Stimulated activated naive CD8-positive, alpha-beta T cell treated with anti-CD3 and anti-CD28 coated beads, Interleukin-15, Interleukin-2, amounts not matched to agents 100 ng/mL and 50 ng/mL, for 24 hours (primary cell): ENCODE data around the gene RBM19.
"Not testable (repeated sequence)": the region's sequence is repeated elsewhere in the genome, so short reads cannot be mapped to it uniquely, and the experiment has no call there.

Source experiments
- H3K27ac Mint-ChIP-seq: one replicate; pipeline ENCODE4 v1.8.0; 2021; ENCODE audit warnings: mild to moderate bottlenecking, mixed read lengths
- H3K27me3 Mint-ChIP-seq: one replicate; pipeline ENCODE4 v1.8.0; 2021; ENCODE audit warnings: mixed read lengths
- H3K36me3 Mint-ChIP-seq: one replicate; pipeline ENCODE4 v1.8.0; 2021; ENCODE audit warnings: low read depth, mixed read lengths
- H3K4me1 Mint-ChIP-seq: one replicate; pipeline ENCODE4 v1.8.0; 2021; ENCODE audit warnings: low read depth, mixed read lengths
- H3K4me3 Mint-ChIP-seq: one replicate; pipeline ENCODE4 v1.8.0; 2021; ENCODE audit warnings: mild to moderate bottlenecking, mixed read lengths
- H3K9me3 Mint-ChIP-seq: one replicate; pipeline ENCODE4 v1.8.0; 2021; ENCODE audit warnings: mixed read lengths

The RBM19 gene

GRCh38 chr12:113996026-113996425, 29.9 kb upstream of the RBM19 start:
- H3K4me1 Mint-ChIP-seq: no peaks in the 10 kb centered on the region
- peaks cover 21% of the 10 kb centered on the region for H3K27me3 Mint-ChIP-seq

DNA sequence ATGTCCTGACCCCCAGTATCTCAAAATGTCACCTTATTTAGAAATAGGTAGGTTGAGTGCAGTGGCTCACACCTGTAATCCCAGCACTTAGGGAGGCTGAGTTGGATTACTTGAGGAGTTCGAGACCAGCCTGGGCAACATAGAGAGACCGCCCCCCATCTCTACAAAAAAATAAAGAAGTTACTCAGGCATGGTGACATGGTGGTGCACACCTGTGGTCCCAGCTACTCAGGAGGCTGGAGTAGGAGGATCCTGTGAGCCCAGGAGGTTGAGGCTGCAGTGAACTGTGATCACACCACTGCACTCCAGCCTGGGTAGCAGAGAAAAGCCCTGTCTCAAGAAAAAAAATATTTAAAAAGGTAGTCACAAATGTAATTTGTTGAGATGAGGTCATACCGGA, 27.9 kb upstream of the RBM19 start:
- Mint-ChIP-seq H3K27me3 (peaks cover 29% of the 10 kb centered on the region), H3K4me3 (no peak overlapping the region), H3K4me1 (no peaks in the 10 kb centered on the region), H3K9me3 (no peaks in the 10 kb centered on the region), H3K36me3 (no peaks in the 10 kb centered on the region), H3K27ac (no peak overlapping the region)

More at GRCh38 chr12:113996026-113996425, 29.9 kb upstream of the RBM19 start:
- H3K4me3 Mint-ChIP-seq: no peak overlapping the region
- H3K27ac Mint-ChIP-seq: no peak overlapping the region
- H3K36me3 Mint-ChIP-seq: no peaks in the 10 kb centered on the region
- H3K9me3 Mint-ChIP-seq: no peaks in the 10 kb centered on the region

- not testable (repeated sequence) for H3K4me1 Mint-ChIP-seq, H3K27ac Mint-ChIP-seq, H3K4me3 Mint-ChIP-seq, H3K36me3 Mint-ChIP-seq, H3K9me3 Mint-ChIP-seq
- H3K27me3 Mint-ChIP-seq: peaks cover 32% of the 10 kb centered on the region
Observed at GRCh38 chr12:113992751-113993150, 26.6 kb upstream of the RBM19 start.

DNA sequence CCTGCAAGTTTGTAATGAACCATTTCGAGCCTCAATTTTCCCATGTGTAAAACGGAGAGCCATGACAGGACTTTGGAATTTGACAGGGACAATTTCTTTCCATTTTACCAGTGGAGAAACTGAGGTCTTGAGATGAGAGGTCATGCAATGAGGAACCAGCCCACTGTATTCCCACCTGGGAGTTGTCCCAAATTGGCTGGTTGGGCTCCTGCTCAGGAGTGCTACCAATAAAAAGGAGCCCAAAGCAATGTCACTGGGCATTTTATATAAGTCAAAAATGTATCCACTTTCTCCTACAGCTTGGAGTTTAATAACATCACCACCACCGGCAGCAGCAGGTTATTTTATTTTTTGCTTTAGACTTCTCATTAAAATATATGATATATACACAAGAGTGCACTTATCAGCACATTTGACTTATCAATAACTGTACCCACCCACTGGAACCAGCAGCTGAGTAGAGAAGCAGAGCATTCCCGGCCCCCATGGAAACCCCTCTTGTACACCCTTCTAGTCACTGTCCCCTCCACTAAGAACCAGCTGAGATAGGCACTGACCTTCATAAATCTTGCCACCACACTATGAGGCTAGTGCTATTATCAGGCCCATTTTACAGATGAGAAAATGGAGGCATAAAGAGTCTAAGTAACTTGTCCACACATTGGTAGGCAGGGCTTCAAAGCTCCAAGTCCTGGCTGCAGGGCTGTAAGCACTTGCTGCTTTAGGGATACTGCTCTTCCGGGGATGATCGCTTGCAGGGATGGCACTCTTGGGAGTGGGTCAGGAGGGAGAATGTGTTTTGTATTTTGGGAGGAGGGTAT, 25.3 kb upstream of the RBM19 start:
- no peak overlapping the region for H3K27ac Mint-ChIP-seq
- H3K27me3 Mint-ChIP-seq: peaks cover 38% of the 10 kb centered on the region
- H3K9me3 Mint-ChIP-seq: no peaks in the 10 kb centered on the region
- no peaks in the 10 kb centered on the region for H3K4me1 Mint-ChIP-seq
- no peak overlapping the region for H3K4me3 Mint-ChIP-seq
- H3K36me3 Mint-ChIP-seq: no peaks in the 10 kb centered on the region

DNA sequence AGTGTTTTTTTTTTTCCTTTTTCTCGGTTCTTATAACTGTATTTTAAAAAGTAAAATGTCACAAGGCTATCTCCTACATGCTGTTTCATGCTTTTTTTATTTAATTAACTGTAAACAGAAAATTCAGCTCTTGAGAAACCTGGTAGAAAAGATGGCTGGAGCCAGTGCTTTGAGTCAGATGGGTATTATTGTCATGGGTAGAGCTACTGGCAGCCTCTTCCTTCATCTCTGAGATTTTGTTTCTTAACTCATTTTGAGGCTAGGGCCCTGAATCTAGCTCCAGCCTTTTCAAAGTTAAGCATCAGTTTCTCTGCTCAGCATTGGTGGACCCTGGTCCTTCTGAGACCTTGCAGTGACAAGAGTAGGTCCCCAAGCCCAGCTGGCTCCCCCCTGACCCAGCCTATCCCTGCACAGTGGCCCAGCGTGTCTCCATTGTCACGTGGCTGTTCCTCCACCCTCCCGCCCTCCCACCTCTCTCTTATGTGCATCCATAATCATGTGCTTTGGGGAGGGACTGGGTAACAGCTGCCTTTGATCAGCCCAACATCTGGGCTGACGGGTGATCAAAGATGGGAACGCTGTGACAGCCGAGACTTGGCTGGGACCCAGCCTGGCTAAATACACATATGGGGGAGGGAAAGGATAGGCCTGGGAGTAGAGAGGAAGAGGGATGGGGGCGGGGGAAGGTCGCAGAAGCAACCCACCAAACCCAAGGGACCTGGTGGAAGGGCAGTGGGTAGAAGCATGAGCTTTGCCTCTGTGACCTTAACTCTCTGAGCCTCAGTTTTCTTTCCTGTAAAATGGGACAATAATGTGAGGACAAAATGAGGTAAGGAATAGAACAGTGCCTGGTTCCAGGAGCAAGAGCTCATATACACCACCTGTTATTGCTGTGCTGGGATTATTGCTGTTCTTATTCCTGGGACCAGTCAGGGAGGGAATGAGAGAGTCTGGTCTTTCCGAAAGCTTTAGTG, 24.4 kb upstream of the RBM19 start:
- peaks cover 33% of the 10 kb centered on the region for H3K27me3 Mint-ChIP-seq
- H3K4me1 Mint-ChIP-seq: no peaks in the 10 kb centered on the region
- no peaks in the 10 kb centered on the region for H3K36me3 Mint-ChIP-seq
- H3K9me3 Mint-ChIP-seq: no peaks in the 10 kb centered on the region
- no peak overlapping the region for H3K27ac Mint-ChIP-seq
- no peak overlapping the region for H3K4me3 Mint-ChIP-seq

GRCh38 chr12:113988976-113989375, 22.9 kb upstream of the RBM19 start:
- Mint-ChIP-seq H3K4me3 (no peak overlapping the region), H3K36me3 (no peaks in the 10 kb centered on the region), H3K27me3 (peaks cover 31% of the 10 kb centered on the region)

DNA sequence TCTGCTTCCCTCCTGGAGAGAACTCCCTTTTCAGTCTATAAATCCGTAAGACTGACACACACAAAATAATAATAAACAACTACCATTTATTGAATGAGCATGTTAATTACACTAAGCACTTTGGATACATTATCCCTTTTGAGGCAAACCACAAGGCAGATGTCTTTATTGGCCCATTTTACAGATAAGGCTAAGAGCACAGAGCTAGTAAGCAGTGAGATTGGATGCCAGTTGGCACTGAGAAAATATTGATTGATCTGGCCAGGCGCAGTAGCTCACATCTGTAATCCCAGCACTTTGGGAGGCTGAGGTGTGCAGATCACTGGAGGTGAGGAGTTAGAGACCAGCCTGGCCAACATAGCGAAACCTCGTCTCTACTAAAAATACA, 21.9 kb upstream of the RBM19 start:
- Mint-ChIP-seq H3K36me3 (no peaks in the 10 kb centered on the region), H3K27me3 (peaks cover 33% of the 10 kb centered on the region), H3K9me3 (no peaks in the 10 kb centered on the region), H3K4me3 (no peak overlapping the region), H3K27ac (no peak overlapping the region), H3K4me1 (no peaks in the 10 kb centered on the region)

More at GRCh38 chr12:113988976-113989375, 22.9 kb upstream of the RBM19 start:
- Mint-ChIP-seq H3K9me3 (no peaks in the 10 kb centered on the region), H3K27ac (no peak overlapping the region), H3K4me1 (no peaks in the 10 kb centered on the region)

DNA sequence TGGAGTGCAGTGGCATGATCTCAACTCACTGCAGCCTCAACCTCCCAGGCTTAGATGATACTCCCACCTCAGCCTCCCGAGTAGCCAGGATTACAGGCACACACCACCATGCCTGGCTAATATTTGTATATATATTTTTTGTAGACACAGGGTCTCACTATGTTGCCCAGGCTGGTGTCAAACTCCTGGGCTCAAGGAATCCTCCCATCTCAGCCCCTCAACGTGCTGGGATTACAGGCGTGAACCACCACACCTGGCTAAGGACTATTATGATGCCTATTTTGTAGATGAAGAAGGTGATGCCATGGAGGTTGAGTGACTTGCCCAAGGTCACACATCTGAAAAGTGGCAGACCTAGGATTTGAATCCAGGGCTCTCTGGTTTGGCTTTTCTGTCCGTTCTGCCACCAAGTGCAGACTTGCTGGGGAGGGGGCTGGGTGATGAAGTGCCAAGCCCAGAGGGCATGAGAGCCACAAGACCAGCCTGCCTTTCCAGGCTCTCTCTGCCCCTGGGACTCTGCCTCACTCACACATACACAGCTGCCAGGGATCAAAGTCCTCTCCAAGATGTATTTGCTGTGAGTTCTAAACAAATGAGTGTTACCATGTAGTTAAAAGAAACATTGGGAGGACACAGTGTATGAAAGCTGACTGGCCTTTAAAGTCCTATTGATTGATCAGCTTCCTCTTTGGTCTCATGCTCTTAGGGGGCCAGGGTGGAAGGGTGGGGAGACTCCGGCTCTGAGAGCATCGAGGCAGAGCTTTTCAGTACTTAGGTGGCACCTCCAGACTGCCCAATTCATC, 21.3 kb upstream of the RBM19 start:
- peaks cover 33% of the 10 kb centered on the region for H3K27me3 Mint-ChIP-seq
- no peaks in the 10 kb centered on the region for H3K9me3 Mint-ChIP-seq
- no peak overlapping the region for H3K27ac Mint-ChIP-seq
- H3K36me3 Mint-ChIP-seq: no peaks in the 10 kb centered on the region
- H3K4me3 Mint-ChIP-seq: no peak overlapping the region
- no peaks in the 10 kb centered on the region for H3K4me1 Mint-ChIP-seq

DNA sequence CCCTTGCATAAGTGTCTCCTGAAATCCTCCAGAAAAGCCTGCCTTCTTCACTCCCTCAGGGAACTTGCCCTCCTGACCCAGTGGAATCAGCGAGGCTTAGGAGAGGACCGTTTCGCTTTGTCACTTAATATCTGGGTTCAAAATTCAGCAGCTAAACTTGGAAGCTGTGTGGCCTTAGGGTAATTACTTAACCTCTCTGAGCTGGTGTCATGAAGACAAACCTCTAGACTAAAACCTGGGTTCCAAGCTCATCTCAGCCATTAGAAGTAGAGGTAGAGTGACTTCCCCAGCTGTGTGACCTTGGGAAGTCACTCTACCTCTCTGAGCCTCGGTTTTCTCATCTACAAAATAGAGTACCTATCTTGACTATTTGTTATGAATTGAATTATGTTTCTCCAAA, 18.3 kb upstream of the RBM19 start:
- H3K36me3 Mint-ChIP-seq: no peaks in the 10 kb centered on the region
- H3K27ac Mint-ChIP-seq: no peak overlapping the region
- H3K4me3 Mint-ChIP-seq: no peak overlapping the region
- no peaks in the 10 kb centered on the region for H3K4me1 Mint-ChIP-seq
- H3K9me3 Mint-ChIP-seq: no peaks in the 10 kb centered on the region
- peaks cover 25% of the 10 kb centered on the region for H3K27me3 Mint-ChIP-seq

DNA sequence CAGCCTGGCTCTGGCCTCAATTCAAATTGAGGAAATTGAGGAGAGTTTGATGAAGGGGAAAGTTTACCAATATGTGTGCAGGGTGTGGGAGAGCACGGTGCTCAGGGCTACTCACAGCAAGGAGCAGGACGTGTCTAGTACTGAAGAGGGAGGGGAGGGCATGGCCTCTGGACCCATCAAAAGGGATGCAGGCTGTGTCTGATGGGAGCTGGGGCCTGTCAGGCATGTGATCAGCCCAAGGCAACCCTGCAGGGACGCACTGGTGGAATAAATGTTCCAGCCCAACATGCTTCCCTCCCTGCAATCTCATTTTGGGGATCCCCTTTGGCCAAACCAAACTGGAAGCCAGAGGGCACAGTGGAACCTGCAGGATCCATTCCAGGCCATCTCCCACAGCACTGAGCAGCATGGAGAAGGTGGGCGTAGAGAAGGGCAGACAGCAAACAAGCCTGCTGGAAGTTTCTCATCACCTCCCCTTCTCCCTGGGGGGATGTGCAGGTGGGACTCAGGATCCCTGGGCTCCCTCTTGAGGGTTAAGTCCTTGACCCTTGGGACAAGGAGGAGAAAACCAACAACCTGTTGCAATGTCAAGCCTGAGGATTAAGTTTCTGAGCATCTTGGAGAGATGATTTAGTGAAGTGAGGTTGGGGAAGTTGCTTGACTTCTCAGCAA, 17.8 kb upstream of the RBM19 start:
- no peak overlapping the region for H3K4me3 Mint-ChIP-seq
- no peak overlapping the region for H3K27ac Mint-ChIP-seq
- peaks cover 24% of the 10 kb centered on the region for H3K27me3 Mint-ChIP-seq
- no peaks in the 10 kb centered on the region for H3K36me3 Mint-ChIP-seq
- H3K9me3 Mint-ChIP-seq: no peaks in the 10 kb centered on the region
- H3K4me1 Mint-ChIP-seq: no peaks in the 10 kb centered on the region

- no peaks in the 10 kb centered on the region for H3K36me3 Mint-ChIP-seq
- no peak overlapping the region for H3K27ac Mint-ChIP-seq
- H3K27me3 Mint-ChIP-seq: peaks cover 24% of the 10 kb centered on the region
- H3K4me3 Mint-ChIP-seq: no peak overlapping the region
- H3K4me1 Mint-ChIP-seq: no peaks in the 10 kb centered on the region
- no peaks in the 10 kb centered on the region for H3K9me3 Mint-ChIP-seq
Observed at GRCh38 chr12:113983265-113983664, 17.1 kb upstream of the RBM19 start.

DNA sequence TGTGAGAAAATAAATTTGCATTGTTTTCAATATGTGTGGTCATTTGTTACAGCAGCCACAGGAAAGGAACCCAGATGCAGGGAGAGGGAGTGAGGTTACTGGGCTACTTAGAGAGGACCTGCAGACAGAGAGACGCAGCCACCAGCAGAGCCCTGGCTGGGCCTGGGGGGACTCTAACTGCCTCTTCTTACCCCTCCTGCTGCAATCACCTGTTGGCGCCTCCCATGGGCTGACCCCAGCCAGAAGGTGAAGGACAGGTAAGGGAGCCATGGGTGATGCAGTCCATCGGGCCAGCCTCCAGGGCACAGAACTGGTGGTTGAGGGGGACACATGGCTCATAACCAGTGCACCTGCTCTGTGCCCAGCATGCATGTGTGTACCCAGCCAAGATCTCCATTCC, 15.8 kb upstream of the RBM19 start:
- Mint-ChIP-seq H3K27ac (no peak overlapping the region), H3K36me3 (no peaks in the 10 kb centered on the region), H3K4me3 (no peak overlapping the region), H3K9me3 (no peaks in the 10 kb centered on the region), H3K4me1 (no peaks in the 10 kb centered on the region), H3K27me3 (peaks cover 24% of the 10 kb centered on the region)

DNA sequence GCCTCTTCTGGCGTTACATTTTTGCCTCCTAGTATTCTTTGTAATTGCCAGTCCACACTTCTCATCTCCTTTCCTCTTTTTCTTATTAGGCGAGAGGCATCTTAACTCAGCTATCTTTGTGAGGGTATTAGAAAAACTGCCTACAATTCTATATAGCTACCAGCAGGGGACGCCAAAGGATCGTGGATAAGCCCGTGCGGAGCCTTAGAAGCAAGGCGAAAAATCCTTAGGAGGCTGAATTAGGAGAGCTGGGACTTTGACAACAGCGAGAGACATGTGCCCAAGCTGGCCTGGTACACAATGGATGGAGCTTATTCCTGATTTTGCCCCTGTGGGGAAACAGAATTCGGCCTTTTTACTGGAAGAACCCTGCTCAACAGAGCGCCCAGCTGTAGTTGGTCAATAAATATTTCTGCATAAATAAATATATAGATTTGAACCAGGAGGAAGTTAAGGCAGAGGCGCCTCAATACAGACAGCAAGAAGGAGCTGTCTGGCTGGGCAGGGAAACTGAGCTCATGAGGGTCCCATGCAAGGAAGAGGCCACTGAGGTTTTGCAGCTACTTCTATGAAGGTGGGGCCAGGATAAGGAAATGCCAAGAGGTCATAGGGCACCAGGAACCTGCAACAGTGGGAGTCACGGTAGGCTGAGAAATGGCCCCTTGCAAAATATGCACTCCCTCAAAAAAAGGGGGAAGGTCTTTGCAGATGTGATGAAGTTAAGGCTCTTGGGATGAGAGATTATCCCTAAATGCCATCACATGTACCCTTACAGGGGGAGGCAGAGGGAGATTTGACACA, 14.6 kb upstream of the RBM19 start:
- no peaks in the 10 kb centered on the region for H3K9me3 Mint-ChIP-seq
- no peaks in the 10 kb centered on the region for H3K36me3 Mint-ChIP-seq
- H3K27me3 Mint-ChIP-seq: peaks cover 29% of the 10 kb centered on the region
- H3K27ac Mint-ChIP-seq: no peak overlapping the region
- no peaks in the 10 kb centered on the region for H3K4me1 Mint-ChIP-seq
- no peak overlapping the region for H3K4me3 Mint-ChIP-seq

- Mint-ChIP-seq H3K4me1 (no peaks in the 10 kb centered on the region), H3K9me3 (no peaks in the 10 kb centered on the region), H3K4me3 (no peak overlapping the region), H3K27ac (no peak overlapping the region), H3K36me3 (no peaks in the 10 kb centered on the region), H3K27me3 (peaks cover 33% of the 10 kb centered on the region)
Observed at GRCh38 chr12:113980054-113980453, 13.9 kb upstream of the RBM19 start.
